HEK293 (cell line): ENCODE results near the gene SRSF8.

Source experiments
- CTCF ChIA-PET: fragments of 350-600 bp; formaldehyde crosslinking; extraction: SDS; loops from one replicate; lab custom pipeline; 2021; ENCODE audit warnings: antibody characterized with exemption; lab: Yijun Ruan, JAX
- POLR2A ChIA-PET: fragments of 300-600 bp; formaldehyde crosslinking; extraction: SDS; loops from one replicate; lab custom pipeline; 2020; ENCODE audit warnings: antibody characterized with exemption, inconsistent platforms; lab: Yijun Ruan, JAX
- H3K27ac ChIP-seq: fragments of 200-500 bp; sonication (Bioruptor generic); 2 replicates; pipeline ENCODE4 v1.5.1; 2014; ENCODE audit warnings: low read depth, low read length, control low read depth, inconsistent platforms; ENCODE audit errors: extremely low read depth
- H3K36me3 ChIP-seq, 2 experiments: fragments of 200-500 bp in 1 of 2; sonication (Bioruptor generic) in 1 of 2; 1 replicate in 1 of 2; 2 replicates in 1 of 2; pipeline ENCODE4 v1.5.1; 2014 to 2017; ENCODE audit warnings: inconsistent platforms in 2 of 2, low read length in 2 of 2; ENCODE audit not compliant: control insufficient read depth in 2 of 2, insufficient read depth in 1 of 2
- H3K4me1 ChIP-seq: fragments of 200-500 bp; sonication (Bioruptor generic); 2 replicates; pipeline ENCODE4 v1.5.1; 2014; ENCODE audit warnings: mild to moderate bottlenecking, low read length, inconsistent platforms; ENCODE audit not compliant: control insufficient read depth, insufficient read depth
- H3K4me3 ChIP-seq: 2 replicates; pipeline ENCODE4 v1.5.1; 2011; ENCODE audit warnings: low read depth, mild to moderate bottlenecking, control low read depth, low read length, moderate library complexity
- H3K9me3 ChIP-seq: fragments of 200-500 bp; sonication (Bioruptor generic); 2 replicates; pipeline ENCODE4 v1.5.1; 2014; ENCODE audit warnings: low read depth, low read length, inconsistent platforms; ENCODE audit not compliant: control insufficient read depth, insufficient read depth
- HOXD13 ChIP-seq: sonication (generic); formaldehyde crosslinking; IDR thresholded peaks from 2 replicates; pipeline ENCODE4 v1.8.0; 2022; ENCODE audit warnings: missing genetic modification reagents, borderline replicate concordance
- INSM2 ChIP-seq: fragments of 450-650 bp; formaldehyde crosslinking; IDR thresholded peaks from 2 replicates; pipeline ENCODE4 v1.5.1; 2016; ENCODE audit warnings: missing biosample characterization, missing genetic modification characterization
- OVOL3 ChIP-seq: fragments of 450-650 bp; formaldehyde crosslinking; IDR thresholded peaks from 2 replicates; pipeline ENCODE4 v1.5.1; 2016; ENCODE audit warnings: missing biosample characterization, missing genetic modification characterization
- SETDB1 ChIP-seq: IDR thresholded peaks from one replicate; pipeline ENCODE4 v1.6.1; 2017; ENCODE audit warnings: mild to moderate bottlenecking, low read length, moderate library complexity, mixed read lengths; ENCODE audit not compliant: insufficient read length
- SP3 ChIP-seq: fragments of 450-650 bp; formaldehyde crosslinking; IDR thresholded peaks from 2 replicates; pipeline ENCODE4 v1.5.1; 2016; ENCODE audit warnings: missing biosample characterization, missing genetic modification characterization
- ZBTB1 ChIP-seq: fragments of 450-650 bp; formaldehyde crosslinking; IDR thresholded peaks from 2 replicates; pipeline ENCODE4 v1.5.1; 2016; ENCODE audit warnings: missing biosample characterization, missing genetic modification characterization
- ZFP37 ChIP-seq: fragments of 450-650 bp; formaldehyde crosslinking; IDR thresholded peaks from 2 replicates; pipeline ENCODE4 v1.5.1; 2016; ENCODE audit warnings: missing biosample characterization, missing genetic modification characterization
- ZNF114 ChIP-seq: fragments of 450-650 bp; formaldehyde crosslinking; IDR thresholded peaks from 2 replicates; pipeline ENCODE4 v1.5.0; 2017; ENCODE audit warnings: missing biosample characterization, missing genetic modification characterization
- ZNF138 ChIP-seq: fragments of 450-650 bp; formaldehyde crosslinking; IDR thresholded peaks from 2 replicates; pipeline ENCODE4 v1.5.1; 2016; ENCODE audit warnings: missing biosample characterization, missing genetic modification characterization, borderline replicate concordance
- ZNF211 ChIP-seq: fragments of 450-650 bp; formaldehyde crosslinking; IDR thresholded peaks from 2 replicates; pipeline ENCODE4 v1.5.1; 2016; ENCODE audit warnings: low read depth, missing biosample characterization, missing genetic modification characterization
- ZNF221 ChIP-seq: fragments of 450-650 bp; formaldehyde crosslinking; IDR thresholded peaks from 2 replicates; pipeline ENCODE4 v1.5.1; 2017; ENCODE audit warnings: missing biosample characterization, missing genetic modification characterization, borderline replicate concordance
- ZNF302 ChIP-seq: fragments of 450-650 bp; formaldehyde crosslinking; IDR thresholded peaks from 2 replicates; pipeline ENCODE4 v1.5.1; 2016; ENCODE audit warnings: missing biosample characterization, missing genetic modification characterization, low read depth
- ZNF350 ChIP-seq: fragments of 450-650 bp; formaldehyde crosslinking; IDR thresholded peaks from 2 replicates; pipeline ENCODE4 v1.5.0; 2017; ENCODE audit warnings: missing biosample characterization, mild to moderate bottlenecking, missing genetic modification characterization
- ZNF366 ChIP-seq: fragments of 450-650 bp; formaldehyde crosslinking; conservative IDR thresholded peaks from 2 replicates; pipeline ENCODE4 v1.5.1; 2016; ENCODE audit warnings: missing biosample characterization, missing genetic modification characterization
- ZNF416 ChIP-seq: fragments of 450-650 bp; formaldehyde crosslinking; IDR thresholded peaks from 2 replicates; pipeline ENCODE4 v1.5.1; 2016; ENCODE audit warnings: missing biosample characterization, missing genetic modification characterization
- ZNF555 ChIP-seq: fragments of 450-650 bp; formaldehyde crosslinking; conservative IDR thresholded peaks from 2 replicates; pipeline ENCODE4 v1.5.1; 2017; ENCODE audit warnings: missing biosample characterization, mild to moderate bottlenecking, missing genetic modification characterization, inconsistent platforms
- ZNF560 ChIP-seq: fragments of 450-650 bp; formaldehyde crosslinking; IDR thresholded peaks from 2 replicates; pipeline ENCODE4 v1.5.1; 2017; ENCODE audit warnings: missing biosample characterization, missing genetic modification characterization, borderline replicate concordance
- ZNF571 ChIP-seq: fragments of 450-650 bp; formaldehyde crosslinking; IDR thresholded peaks from 2 replicates; pipeline ENCODE4 v1.5.0; 2017; ENCODE audit warnings: missing biosample characterization, missing genetic modification characterization
- ZNF596 ChIP-seq: fragments of 450-650 bp; IDR thresholded peaks from 2 replicates; pipeline ENCODE4 v1.5.0; 2018; ENCODE audit warnings: missing biosample characterization, mild to moderate bottlenecking, missing genetic modification characterization, moderate library complexity
- ZNF610 ChIP-seq: fragments of 450-650 bp; formaldehyde crosslinking; IDR thresholded peaks from 2 replicates; pipeline ENCODE4 v1.5.1; 2016; ENCODE audit warnings: missing biosample characterization, missing genetic modification characterization, borderline replicate concordance
- ZNF624 ChIP-seq: fragments of 450-650 bp; formaldehyde crosslinking; IDR thresholded peaks from 2 replicates; pipeline ENCODE4 v1.5.1; 2017; ENCODE audit warnings: missing biosample characterization, missing genetic modification characterization
- ZNF626 ChIP-seq: fragments of 450-650 bp; sonication (Bioruptor Pico); formaldehyde crosslinking; IDR thresholded peaks from 2 replicates; pipeline ENCODE4 v1.5.1; 2018; ENCODE audit warnings: missing biosample characterization, missing genetic modification characterization, inconsistent platforms
- ZNF677 ChIP-seq: fragments of 450-650 bp; IDR thresholded peaks from 2 replicates; pipeline ENCODE4 v1.5.0; 2018; ENCODE audit warnings: missing biosample characterization, mild to moderate bottlenecking, missing genetic modification characterization, moderate library complexity
- ZNF692 ChIP-seq: fragments of 450-650 bp; formaldehyde crosslinking; IDR thresholded peaks from 2 replicates; pipeline ENCODE4 v1.5.1; 2016; ENCODE audit warnings: missing biosample characterization, missing genetic modification characterization
- ZNF768 ChIP-seq: fragments of 450-650 bp; formaldehyde crosslinking; IDR thresholded peaks from 2 replicates; pipeline ENCODE4 v1.5.1; 2018; ENCODE audit warnings: missing biosample characterization, mild to moderate bottlenecking, missing genetic modification characterization
- ZNF843 ChIP-seq: fragments of 450-650 bp; formaldehyde crosslinking; IDR thresholded peaks from 2 replicates; pipeline ENCODE4 v1.5.1; 2016; ENCODE audit warnings: missing biosample characterization, missing genetic modification characterization
- TF ChIP-seq, protein P1 (sequence below): fragments of 450-650 bp; formaldehyde crosslinking; IDR thresholded peaks from 2 replicates; pipeline ENCODE4 v1.5.1; 2016; ENCODE audit warnings: missing biosample characterization, missing genetic modification characterization
- TF ChIP-seq, protein P2 (sequence below): sonication (generic); formaldehyde crosslinking; IDR thresholded peaks from 2 replicates; pipeline ENCODE4 v1.8.1; 2022; ENCODE audit warnings: mild to moderate bottlenecking, moderate library complexity, missing genetic modification reagents

The SRSF8 gene

DNA sequence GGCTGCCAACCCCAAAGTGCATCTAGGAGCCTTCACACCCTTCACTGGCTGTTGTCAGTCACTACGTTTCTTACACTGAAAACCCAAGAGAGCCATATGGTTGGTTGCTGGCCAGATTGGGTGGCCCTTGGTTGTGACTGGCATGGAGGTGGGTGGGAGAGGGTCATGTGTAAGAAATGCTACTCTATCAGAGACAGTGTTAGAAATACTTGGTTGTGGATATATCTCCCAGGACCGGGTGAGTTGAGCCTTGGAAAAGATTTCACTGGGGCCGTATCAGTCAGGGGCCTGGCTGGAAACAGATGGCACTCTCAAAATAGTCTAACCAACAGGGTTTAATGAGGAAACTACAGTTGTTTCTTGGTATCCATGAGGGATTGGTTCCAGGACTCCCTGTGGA, 38.1 kb downstream of the SRSF8 start:
- POLR2A ChIA-PET = interaction anchor here (3.5 kb wide), 1 partner anchor 14 kb away, joined by 14 read pairs; the partner anchor contains the start of gene ENDOD1
- no peak overlapping the region for H3K27ac ChIP-seq
- no peak overlapping the region for H3K4me3 ChIP-seq
- H3K9me3 ChIP-seq = no peaks in the 10 kb centered on the region
- TF ChIP-seq, protein P1, sequence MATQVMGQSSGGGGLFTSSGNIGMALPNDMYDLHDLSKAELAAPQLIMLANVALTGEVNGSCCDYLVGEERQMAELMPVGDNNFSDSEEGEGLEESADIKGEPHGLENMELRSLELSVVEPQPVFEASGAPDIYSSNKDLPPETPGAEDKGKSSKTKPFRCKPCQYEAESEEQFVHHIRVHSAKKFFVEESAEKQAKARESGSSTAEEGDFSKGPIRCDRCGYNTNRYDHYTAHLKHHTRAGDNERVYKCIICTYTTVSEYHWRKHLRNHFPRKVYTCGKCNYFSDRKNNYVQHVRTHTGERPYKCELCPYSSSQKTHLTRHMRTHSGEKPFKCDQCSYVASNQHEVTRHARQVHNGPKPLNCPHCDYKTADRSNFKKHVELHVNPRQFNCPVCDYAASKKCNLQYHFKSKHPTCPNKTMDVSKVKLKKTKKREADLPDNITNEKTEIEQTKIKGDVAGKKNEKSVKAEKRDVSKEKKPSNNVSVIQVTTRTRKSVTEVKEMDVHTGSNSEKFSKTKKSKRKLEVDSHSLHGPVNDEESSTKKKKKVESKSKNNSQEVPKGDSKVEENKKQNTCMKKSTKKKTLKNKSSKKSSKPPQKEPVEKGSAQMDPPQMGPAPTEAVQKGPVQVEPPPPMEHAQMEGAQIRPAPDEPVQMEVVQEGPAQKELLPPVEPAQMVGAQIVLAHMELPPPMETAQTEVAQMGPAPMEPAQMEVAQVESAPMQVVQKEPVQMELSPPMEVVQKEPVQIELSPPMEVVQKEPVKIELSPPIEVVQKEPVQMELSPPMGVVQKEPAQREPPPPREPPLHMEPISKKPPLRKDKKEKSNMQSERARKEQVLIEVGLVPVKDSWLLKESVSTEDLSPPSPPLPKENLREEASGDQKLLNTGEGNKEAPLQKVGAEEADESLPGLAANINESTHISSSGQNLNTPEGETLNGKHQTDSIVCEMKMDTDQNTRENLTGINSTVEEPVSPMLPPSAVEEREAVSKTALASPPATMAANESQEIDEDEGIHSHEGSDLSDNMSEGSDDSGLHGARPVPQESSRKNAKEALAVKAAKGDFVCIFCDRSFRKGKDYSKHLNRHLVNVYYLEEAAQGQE (tag by site-specific recombination) = no peak
- TF ChIP-seq ZNF843 (tag by site-specific recombination) (no peak), ZNF692 (tag by site-specific recombination) (no peak), ZNF138 (tag by site-specific recombination) (no peak), ZNF596 (tag by site-specific recombination) (no peak), ZFP37 (no peak), OVOL3 (no peak), ZNF677 (tag by site-specific recombination) (no peak), ZNF221 (tag by site-specific recombination) (no peak), ZNF610 (tag by site-specific recombination) (no peak), ZNF571 (tag by site-specific recombination) (no peak), ZNF350 (tag by site-specific recombination) (no peak), SETDB1 (no peak), ZNF560 (no peak), SP3 (tag by site-specific recombination) (no peak), HOXD13 (CRISPR knock-in tag) (no peak), ZBTB1 (no peak)
- TF ChIP-seq, protein P2, sequence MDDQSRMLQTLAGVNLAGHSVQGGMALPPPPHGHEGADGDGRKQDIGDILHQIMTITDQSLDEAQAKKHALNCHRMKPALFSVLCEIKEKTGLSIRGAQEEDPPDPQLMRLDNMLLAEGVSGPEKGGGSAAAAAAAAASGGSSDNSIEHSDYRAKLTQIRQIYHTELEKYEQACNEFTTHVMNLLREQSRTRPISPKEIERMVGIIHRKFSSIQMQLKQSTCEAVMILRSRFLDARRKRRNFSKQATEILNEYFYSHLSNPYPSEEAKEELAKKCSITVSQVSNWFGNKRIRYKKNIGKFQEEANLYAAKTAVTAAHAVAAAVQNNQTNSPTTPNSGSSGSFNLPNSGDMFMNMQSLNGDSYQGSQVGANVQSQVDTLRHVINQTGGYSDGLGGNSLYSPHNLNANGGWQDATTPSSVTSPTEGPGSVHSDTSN = no peak
- CTCF ChIA-PET = interaction anchor here (0.6 to 4.8 kb wide), 3 partner anchors 12 to 601 kb away, joined by 3 to 27 read pairs (median 3); no protein-coding TSS in a partner anchor
- H3K36me3 ChIP-seq = no peaks in the 10 kb centered on the region
- peaks cover 20% of the 10 kb centered on the region for H3K4me1 ChIP-seq

DNA sequence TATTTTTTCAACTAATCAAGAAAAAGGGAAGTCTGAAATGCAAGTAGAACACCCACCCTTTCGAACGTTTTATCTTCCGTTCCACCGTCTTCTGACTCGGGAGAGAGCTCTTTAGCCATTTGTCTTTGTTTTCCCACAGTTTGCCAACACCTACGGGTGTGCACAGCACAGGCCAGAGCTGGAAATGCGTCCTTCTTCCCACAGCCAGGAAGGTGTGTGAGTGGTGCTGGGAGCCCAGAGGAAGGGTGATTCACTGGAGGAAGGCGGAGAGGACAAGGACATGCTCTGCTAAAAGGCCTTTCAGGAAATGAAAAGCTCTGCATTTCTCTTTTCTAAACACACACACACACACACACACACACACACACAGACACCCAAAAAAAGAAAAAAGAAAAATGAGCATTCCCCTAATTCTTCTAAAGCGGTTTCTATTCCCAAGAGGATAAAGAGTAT, 41.5 kb downstream of the SRSF8 start:
- ChIA-PET POLR2A (interaction anchor here (0.9 to 3.7 kb wide), 6 partner anchors 13 to 681 kb away, joined by 3 to 26 read pairs (median 4); partner anchors contain the start of genes ENDOD1, FAM76B and SRSF8), CTCF (interaction anchor here (0.6 to 4.8 kb wide), 10 partner anchors 12 to 1234 kb away, joined by 3 to 27 read pairs (median 4); partner anchors contain the start of gene ENDOD1)
- H3K27ac ChIP-seq = peak overlapping the region; percentile 59; the same call in 1 of the 2 replicates
- H3K4me3 ChIP-seq = no peak overlapping the region
- no peaks in the 10 kb centered on the region for H3K9me3 ChIP-seq
- no peaks in the 10 kb centered on the region for H3K36me3 ChIP-seq
- H3K4me1 ChIP-seq = peaks cover 20% of the 10 kb centered on the region
- no peak for TF ChIP-seq ZNF624 (tag by site-specific recombination)
- no peak for TF ChIP-seq ZNF302
- no peak for TF ChIP-seq ZNF626 (tag by site-specific recombination)
- TF ChIP-seq ZNF555 (tag by site-specific recombination) = no peak
- 0 out of 2 replicates have a peak, but pooled peaks have one; percentile 6 for TF ChIP-seq ZNF366 (tag by site-specific recombination)
- no peak for TF ChIP-seq ZNF416 (tag by site-specific recombination)
- no peak for TF ChIP-seq ZNF768 (tag by site-specific recombination)
- no peak for TF ChIP-seq INSM2 (tag by site-specific recombination)
- no peak for TF ChIP-seq ZNF211 (tag by site-specific recombination)
- no peak for TF ChIP-seq ZNF114 (tag by site-specific recombination)
